B cell (primary cell): Measurements from ENCODE around the gene TUBA4B. TPM values are rescaled to one million over a fixed set of nuclear protein-coding genes. Genes with fewer than 3 reads are reported as not detected.

Source experiments
- ATAC-seq: fragments of 200-7000 bp; cut with Tn5 transposase; one replicate; pipeline ENCODE4 v1.10.0; 2021; ENCODE audit warnings: low read depth, mild to moderate bottlenecking, moderate number of reproducible peaks, moderate library complexity
- CTCF ChIA-PET: fragments of 350-600 bp; sonication (Branson Sonifier 250); formaldehyde crosslinking; loops from one replicate; lab custom pipeline; 2021; ENCODE audit warnings: antibody characterized with exemption, inconsistent platforms; lab: Charles Lee
- POLR2A ChIA-PET: fragments of 350-600 bp; sonication (Branson Sonifier 250); formaldehyde crosslinking; loops from one replicate; lab custom pipeline; 2021; ENCODE audit warnings: antibody characterized with exemption; lab: Charles Lee
- DNase-seq: peaks from one replicate; pipeline ENCODE4 v3.0.0; 2013
- H2AFZ ChIP-seq: 2 replicates; pipeline ENCODE4 v1.6.1; 2012; ENCODE audit warnings: mild to moderate bottlenecking, low read depth, low read length; ENCODE audit not compliant: insufficient read depth, poor library complexity, severe bottlenecking
- H3K27ac ChIP-seq, 2 donors: 1 replicate in 1 of 2; 2 replicates in 1 of 2; pipeline ENCODE4 v1.5.1; 2012 to 2013; ENCODE audit warnings: low read length in 2 of 2, mild to moderate bottlenecking in 2 of 2, moderate library complexity in 1 of 2
- H3K27me3 ChIP-seq, 4 experiments: fragments of 200-600 bp in 1 of 4; sonication (generic) in 1 of 4; replicated peaks in 1 of 4; 1 replicate in 2 of 4; 2 replicates in 2 of 4; pipeline versions ENCODE4 v1.6.1 to v1.7.0; 2013 to 2016; ENCODE audit warnings: low read length in 3 of 4, mild to moderate bottlenecking in 2 of 4, mixed read lengths in 1 of 4, moderate library complexity in 1 of 4; ENCODE audit not compliant: insufficient read depth in 4 of 4, control insufficient read depth in 3 of 4; ENCODE audit errors: control extremely low read depth in 1 of 4
- H3K36me3 ChIP-seq, 2 experiments: replicated peaks in 1 of 2; 1 replicate in 1 of 2; 2 replicates in 1 of 2; pipeline versions ENCODE4 v1.6.1 to v1.7.1; 2013; ENCODE audit warnings: low read length in 1 of 2; ENCODE audit not compliant: insufficient read depth in 2 of 2, control insufficient read depth in 1 of 2; ENCODE audit errors: control extremely low read depth in 1 of 2, extremely low read depth in 1 of 2
- H3K4me1 ChIP-seq, 2 donors: fragments of 200-600 bp in 1 of 2; sonication (generic) in 1 of 2; 1 replicate in 1 of 2; 2 replicates in 1 of 2; pipeline versions ENCODE4 v1.5.1 to v1.6.1; 2013 to 2017; ENCODE audit warnings: low read length in 2 of 2; ENCODE audit not compliant: control insufficient read depth in 2 of 2, insufficient read depth in 2 of 2
- H3K4me2 ChIP-seq: replicated peaks from 2 replicates; pipeline ENCODE3; 2012; ENCODE audit warnings: mild to moderate bottlenecking, low read depth, low read length; ENCODE audit not compliant: poor library complexity, severe bottlenecking
- H3K4me3 ChIP-seq, 5 experiments: fragments of 200-600 bp in 1 of 5; sonication (generic) in 1 of 5; 1 replicate in 3 of 5; 2 replicates in 2 of 5; pipeline versions ENCODE4 v1.5.1 to v1.7.0; 2011 to 2016; ENCODE audit warnings: low read length in 4 of 5, mild to moderate bottlenecking in 4 of 5, low read depth in 2 of 5, control low read depth in 1 of 5, moderate library complexity in 1 of 5; ENCODE audit not compliant: insufficient read depth in 1 of 5; ENCODE audit errors: control extremely low read depth in 1 of 5, extremely low read depth in 1 of 5
- H3K79me2 ChIP-seq: fragments of 200-600 bp; sonication (generic); one replicate; pipeline ENCODE4 v1.6.0; 2016; ENCODE audit warnings: low read length; ENCODE audit not compliant: control insufficient read depth, insufficient read depth
- H3K9ac ChIP-seq: fragments of 200-600 bp; sonication (generic); 2 replicates; pipeline ENCODE4 v1.6.1; 2017; ENCODE audit warnings: mild to moderate bottlenecking, low read length, moderate library complexity
- H3K9me3 ChIP-seq, 3 donors: one replicate each; pipeline versions ENCODE4 v1.6.1 to v1.7.1; 2013; ENCODE audit warnings: low read length in 2 of 3; ENCODE audit not compliant: control insufficient read depth in 2 of 3, insufficient read depth in 1 of 3; ENCODE audit errors: control extremely low read depth in 1 of 3
- H4K20me1 ChIP-seq: 2 replicates; pipeline ENCODE4 v1.6.0; 2012; ENCODE audit warnings: mild to moderate bottlenecking, low read length; ENCODE audit not compliant: insufficient read depth, control insufficient read depth, poor library complexity, severe bottlenecking
- H3K27ac Mint-ChIP-seq: one replicate; pipeline ENCODE4 v1.8.0; 2021; ENCODE audit warnings: mixed read lengths
- H3K27me3 Mint-ChIP-seq: one replicate; pipeline ENCODE4 v1.8.0; 2021; ENCODE audit warnings: mixed read lengths
- H3K4me1 Mint-ChIP-seq: one replicate; pipeline ENCODE4 v1.8.0; 2021; ENCODE audit warnings: mixed read lengths
- H3K4me3 Mint-ChIP-seq: one replicate; pipeline ENCODE4 v1.8.0; 2021; ENCODE audit warnings: mixed read lengths
- H3K9me3 Mint-ChIP-seq: one replicate; pipeline ENCODE4 v1.8.0; 2022; ENCODE audit warnings: mixed read lengths; ENCODE audit not compliant: insufficient read depth
- CTCF ChIP-seq: fragments of 200-600 bp; IDR thresholded peaks from one replicate; pipeline ENCODE4 v1.8.0; 2022; ENCODE audit warnings: antibody characterized with exemption, mild to moderate bottlenecking
- EZH2 ChIP-seq: IDR thresholded peaks from 2 replicates; pipeline ENCODE4 v1.6.1; 2012; ENCODE audit warnings: borderline replicate concordance, low read depth, mild to moderate bottlenecking, moderate library complexity, low read length; ENCODE audit not compliant: insufficient read depth, poor library complexity, severe bottlenecking
- WGBS: methylation state at CpG from one replicate; pipeline ENCODE4 v1.1.5; 2013; ENCODE audit warnings: missing lambda C conversion rate; ENCODE audit not compliant: insufficient coverage; 5-methylcytosine and 5-hydroxymethylcytosine counted together
- intact Hi-C: fragments of 100-400 bp; cut with micrococcal nuclease; formaldehyde crosslinking; loops from one replicate; pipeline ENCODE4 v1.10.0; 2022
- polyA plus RNA-seq: library from polyadenylated mRNA; depleted of rRNA; stranded (reverse); fragments of >200 nt; gene quantifications from 2 replicates; pipeline ENCODE4 v1.2.3, GENCODE V29; 2012
- total RNA-seq, 2 donors: library from RNA; stranded (reverse); fragments of 120-200 nt in 1 of 2; gene quantifications; 1 replicate in 1 of 2; 2 replicates in 1 of 2; pipeline versions ENCODE4 v1.2.3 to v1.2.4, GENCODE V29; 2013 to 2022

Gene TUBA4B
- total and polyA plus RNA-seq, 2 donors (not counting 1 experiment from before 2014, with no cell fraction given) = not detected

- H3K27me3 Mint-ChIP-seq = no peaks in the 10 kb centered on the region
- ChIA-PET POLR2A (no interaction called here), CTCF (interaction anchor here (1.4 kb wide), 1 partner anchor 12 kb away, joined by 3 read pairs; no protein-coding TSS in a partner anchor)
- ATAC-seq (no peak), DNase-seq (no peak)
- intact Hi-C loops = no loop called here
- Histone ChIP-seq H3K27ac (no peak overlapping the region), H3K27me3 (no peaks in the 10 kb centered on the region), H3K9me3 (no peaks in the 10 kb centered on the region), H3K36me3 (peaks cover 0 to 21% of the 10 kb centered on the region in 2 experiments), H2AFZ (no peak overlapping the region), H3K9ac (no peak overlapping the region), H4K20me1 (peaks cover 16% of the 10 kb centered on the region), H3K4me3 (no peak overlapping the region), H3K4me1 (peaks cover 2% of the 10 kb centered on the region in 2 donors), H3K79me2 (no peaks in the 10 kb centered on the region), H3K4me2 (no peak overlapping the region)
- 95% methylated on average over 6 of the region's 6 CpGs for WGBS
- peaks cover 4% of the 10 kb centered on the region for H3K4me1 Mint-ChIP-seq
- H3K9me3 Mint-ChIP-seq = no peaks in the 10 kb centered on the region
- H3K27ac Mint-ChIP-seq = no peak overlapping the region
- no peak for TF ChIP-seq CTCF
- no peak for TF ChIP-seq EZH2
- H3K4me3 Mint-ChIP-seq = no peak overlapping the region
Measured at GRCh38 chr2:219289195-219289536, 36.1 kb downstream of the TUBA4B start.

GRCh38 chr2:219289537-219290361 is 36.7 kb downstream of the TUBA4B start:
- peaks cover 7% of the 10 kb centered on the region for H3K4me1 Mint-ChIP-seq
- Histone ChIP-seq H3K4me1 (peaks cover 6 to 7% of the 10 kb centered on the region in 2 donors), H4K20me1 (peaks cover 11% of the 10 kb centered on the region), H3K27me3 (no peaks in the 10 kb centered on the region), H3K27ac (no peak overlapping the region), H3K9ac (no peak overlapping the region), H3K9me3 (no peaks in the 10 kb centered on the region), H3K4me2 (no peak overlapping the region), H3K4me3 (no peak overlapping the region), H2AFZ (no peak overlapping the region), H3K36me3 (peaks cover 0 to 15% of the 10 kb centered on the region in 2 experiments), H3K79me2 (no peaks in the 10 kb centered on the region)
- no peak for TF ChIP-seq EZH2
- intact Hi-C loops = no loop called here
- POLR2A ChIA-PET = no interaction called here
- DNase-seq (no peak), ATAC-seq (no peak)
- WGBS = 90% methylated on average over 7 of the region's 16 CpGs
- H3K9me3 Mint-ChIP-seq = no peaks in the 10 kb centered on the region
- H3K27me3 Mint-ChIP-seq = no peaks in the 10 kb centered on the region
- CTCF ChIA-PET = interaction anchor here (0.8 to 2.7 kb wide), 4 partner anchors 10 to 130 kb away, joined by 3 to 9 read pairs (median 4); partner anchors contain the start of gene NHEJ1
- no peak overlapping the region for H3K4me3 Mint-ChIP-seq
- H3K27ac Mint-ChIP-seq = no peak overlapping the region
